ENCODE results near the gene KCNE1. TPM values are rescaled to one million over a fixed set of nuclear protein-coding genes. Genes with fewer than 3 reads are reported as not detected.

KCNE1 gene
- total and polyA plus RNA-seq, 2 of the 13 experiments (the other 11 are each of a cell fraction or from before 2014, with no cell fraction given), result 0.35 TPM; not detected in 1

DNA sequence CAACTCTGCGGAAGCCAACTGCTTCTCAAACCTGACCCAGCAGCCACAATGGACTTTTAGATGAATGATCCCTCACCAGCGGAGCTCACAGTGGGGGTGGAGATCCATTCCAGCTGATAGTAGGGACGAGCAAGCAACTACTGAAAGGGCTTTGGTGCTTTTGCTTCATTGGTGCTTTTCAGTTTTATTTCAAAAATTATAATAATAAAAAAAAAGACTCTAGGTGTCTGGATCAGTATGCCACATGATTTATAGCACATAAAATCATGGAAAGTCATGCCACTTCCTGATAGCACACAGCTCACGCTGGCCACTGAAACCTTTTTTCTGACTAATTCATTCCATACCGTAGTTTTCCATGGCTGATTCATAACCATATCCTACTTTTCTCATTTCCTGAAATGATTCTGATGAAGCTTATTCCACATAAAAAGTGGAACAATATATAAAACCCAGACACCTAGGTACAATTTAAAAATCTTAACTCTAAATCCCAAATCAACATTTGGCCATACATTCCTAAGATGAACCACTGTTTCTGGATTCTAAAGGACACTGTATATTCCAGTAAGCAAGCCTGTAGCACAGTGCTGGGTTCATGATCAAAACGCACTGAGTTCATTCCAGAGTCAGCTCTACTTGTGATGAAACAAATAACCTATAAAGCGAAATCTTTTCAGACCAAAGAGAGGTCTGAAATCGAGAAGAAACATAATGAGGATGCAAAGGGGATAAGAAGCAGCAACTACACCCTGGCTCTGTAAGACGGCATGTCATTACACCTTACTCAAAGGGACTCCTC lies 41.3 kb upstream of the KCNE1 start:
- no peak for ATAC-seq
- TF ChIP-seq ZNF761 (CRISPR knock-in tag; conservative IDR thresholded peaks at IDR 0.05) (no peak), TGIF2 (CRISPR knock-in tag; IDR thresholded peaks at IDR 0.05) (no peak), ZEB1 (IDR thresholded peaks at IDR 0.05; ENCODE audit: insufficient replicate concordance, low read depth) (no peak)
- TF ChIP-seq, protein P1, sequence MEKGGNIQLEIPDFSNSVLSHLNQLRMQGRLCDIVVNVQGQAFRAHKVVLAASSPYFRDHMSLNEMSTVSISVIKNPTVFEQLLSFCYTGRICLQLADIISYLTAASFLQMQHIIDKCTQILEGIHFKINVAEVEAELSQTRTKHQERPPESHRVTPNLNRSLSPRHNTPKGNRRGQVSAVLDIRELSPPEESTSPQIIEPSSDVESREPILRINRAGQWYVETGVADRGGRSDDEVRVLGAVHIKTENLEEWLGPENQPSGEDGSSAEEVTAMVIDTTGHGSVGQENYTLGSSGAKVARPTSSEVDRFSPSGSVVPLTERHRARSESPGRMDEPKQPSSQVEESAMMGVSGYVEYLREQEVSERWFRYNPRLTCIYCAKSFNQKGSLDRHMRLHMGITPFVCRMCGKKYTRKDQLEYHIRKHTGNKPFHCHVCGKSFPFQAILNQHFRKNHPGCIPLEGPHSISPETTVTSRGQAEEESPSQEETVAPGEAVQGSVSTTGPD (CRISPR knock-in tag; IDR thresholded peaks at IDR 0.05), result no peak
- TF ChIP-seq, protein P2, sequence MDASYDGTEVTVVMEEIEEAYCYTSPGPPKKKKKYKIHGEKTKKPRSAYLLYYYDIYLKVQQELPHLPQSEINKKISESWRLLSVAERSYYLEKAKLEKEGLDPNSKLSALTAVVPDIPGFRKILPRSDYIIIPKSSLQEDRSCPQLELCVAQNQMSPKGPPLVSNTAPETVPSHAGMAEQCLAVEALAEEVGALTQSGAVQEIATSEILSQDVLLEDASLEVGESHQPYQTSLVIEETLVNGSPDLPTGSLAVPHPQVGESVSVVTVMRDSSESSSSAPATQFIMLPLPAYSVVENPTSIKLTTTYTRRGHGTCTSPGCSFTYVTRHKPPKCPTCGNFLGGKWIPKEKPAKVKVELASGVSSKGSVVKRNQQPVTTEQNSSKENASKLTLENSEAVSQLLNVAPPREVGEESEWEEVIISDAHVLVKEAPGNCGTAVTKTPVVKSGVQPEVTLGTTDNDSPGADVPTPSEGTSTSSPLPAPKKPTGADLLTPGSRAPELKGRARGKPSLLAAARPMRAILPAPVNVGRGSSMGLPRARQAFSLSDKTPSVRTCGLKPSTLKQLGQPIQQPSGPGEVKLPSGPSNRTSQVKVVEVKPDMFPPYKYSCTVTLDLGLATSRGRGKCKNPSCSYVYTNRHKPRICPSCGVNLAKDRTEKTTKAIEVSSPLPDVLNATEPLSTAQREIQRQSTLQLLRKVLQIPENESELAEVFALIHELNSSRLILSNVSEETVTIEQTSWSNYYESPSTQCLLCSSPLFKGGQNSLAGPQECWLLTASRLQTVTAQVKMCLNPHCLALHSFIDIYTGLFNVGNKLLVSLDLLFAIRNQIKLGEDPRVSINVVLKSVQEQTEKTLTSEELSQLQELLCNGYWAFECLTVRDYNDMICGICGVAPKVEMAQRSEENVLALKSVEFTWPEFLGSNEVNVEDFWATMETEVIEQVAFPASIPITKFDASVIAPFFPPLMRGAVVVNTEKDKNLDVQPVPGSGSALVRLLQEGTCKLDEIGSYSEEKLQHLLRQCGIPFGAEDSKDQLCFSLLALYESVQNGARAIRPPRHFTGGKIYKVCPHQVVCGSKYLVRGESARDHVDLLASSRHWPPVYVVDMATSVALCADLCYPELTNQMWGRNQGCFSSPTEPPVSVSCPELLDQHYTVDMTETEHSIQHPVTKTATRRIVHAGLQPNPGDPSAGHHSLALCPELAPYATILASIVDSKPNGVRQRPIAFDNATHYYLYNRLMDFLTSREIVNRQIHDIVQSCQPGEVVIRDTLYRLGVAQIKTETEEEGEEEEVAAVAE (CRISPR knock-in tag; IDR thresholded peaks at IDR 0.05; ENCODE audit: borderline replicate concordance), result no peak
- TF ChIP-seq, protein P3, sequence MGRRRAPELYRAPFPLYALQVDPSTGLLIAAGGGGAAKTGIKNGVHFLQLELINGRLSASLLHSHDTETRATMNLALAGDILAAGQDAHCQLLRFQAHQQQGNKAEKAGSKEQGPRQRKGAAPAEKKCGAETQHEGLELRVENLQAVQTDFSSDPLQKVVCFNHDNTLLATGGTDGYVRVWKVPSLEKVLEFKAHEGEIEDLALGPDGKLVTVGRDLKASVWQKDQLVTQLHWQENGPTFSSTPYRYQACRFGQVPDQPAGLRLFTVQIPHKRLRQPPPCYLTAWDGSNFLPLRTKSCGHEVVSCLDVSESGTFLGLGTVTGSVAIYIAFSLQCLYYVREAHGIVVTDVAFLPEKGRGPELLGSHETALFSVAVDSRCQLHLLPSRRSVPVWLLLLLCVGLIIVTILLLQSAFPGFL (CRISPR knock-in tag; IDR thresholded peaks at IDR 0.05), result no peak
- TF ChIP-seq, protein P4, sequence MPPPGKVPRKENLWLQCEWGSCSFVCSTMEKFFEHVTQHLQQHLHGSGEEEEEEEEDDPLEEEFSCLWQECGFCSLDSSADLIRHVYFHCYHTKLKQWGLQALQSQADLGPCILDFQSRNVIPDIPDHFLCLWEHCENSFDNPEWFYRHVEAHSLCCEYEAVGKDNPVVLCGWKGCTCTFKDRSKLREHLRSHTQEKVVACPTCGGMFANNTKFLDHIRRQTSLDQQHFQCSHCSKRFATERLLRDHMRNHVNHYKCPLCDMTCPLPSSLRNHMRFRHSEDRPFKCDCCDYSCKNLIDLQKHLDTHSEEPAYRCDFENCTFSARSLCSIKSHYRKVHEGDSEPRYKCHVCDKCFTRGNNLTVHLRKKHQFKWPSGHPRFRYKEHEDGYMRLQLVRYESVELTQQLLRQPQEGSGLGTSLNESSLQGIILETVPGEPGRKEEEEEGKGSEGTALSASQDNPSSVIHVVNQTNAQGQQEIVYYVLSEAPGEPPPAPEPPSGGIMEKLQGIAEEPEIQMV (CRISPR knock-in tag; IDR thresholded peaks at IDR 0.05; ENCODE audit: low read depth), result no peak
- TF ChIP-seq, protein P5, sequence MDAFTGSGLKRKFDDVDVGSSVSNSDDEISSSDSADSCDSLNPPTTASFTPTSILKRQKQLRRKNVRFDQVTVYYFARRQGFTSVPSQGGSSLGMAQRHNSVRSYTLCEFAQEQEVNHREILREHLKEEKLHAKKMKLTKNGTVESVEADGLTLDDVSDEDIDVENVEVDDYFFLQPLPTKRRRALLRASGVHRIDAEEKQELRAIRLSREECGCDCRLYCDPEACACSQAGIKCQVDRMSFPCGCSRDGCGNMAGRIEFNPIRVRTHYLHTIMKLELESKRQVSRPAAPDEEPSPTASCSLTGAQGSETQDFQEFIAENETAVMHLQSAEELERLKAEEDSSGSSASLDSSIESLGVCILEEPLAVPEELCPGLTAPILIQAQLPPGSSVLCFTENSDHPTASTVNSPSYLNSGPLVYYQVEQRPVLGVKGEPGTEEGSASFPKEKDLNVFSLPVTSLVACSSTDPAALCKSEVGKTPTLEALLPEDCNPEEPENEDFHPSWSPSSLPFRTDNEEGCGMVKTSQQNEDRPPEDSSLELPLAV (CRISPR knock-in tag; conservative IDR thresholded peaks at IDR 0.05; ENCODE audit: low read depth), result no peak
- H3K9me3 ChIP-seq (ENCODE audit: low read length), result no peaks in the 10 kb centered on the region
- no peak overlapping the region for H3K4me3 ChIP-seq (replicated peaks in 1 of 3; ENCODE audit: insufficient read depth in 1 of 3, low read depth in 2 of 3, low read length in 3 of 3)
- in situ Hi-C loops (cut with HindIII; ENCODE audit: extremely low pct_ligation_motif_present, low pct_unique_long_range_greater_than_20kb) (no loop called here), intact Hi-C loops (cut with micrococcal nuclease; ENCODE audit: unreplicated experiment) (no loop called here)
- H3K36me3 ChIP-seq (replicated peaks in 1 of 2; ENCODE audit: control insufficient read depth in 1 of 2, insufficient read depth in 2 of 2, low read length in 2 of 2), result no peaks in the 10 kb centered on the region
- H3K79me2 ChIP-seq (ENCODE audit: insufficient read depth, low read length), result no peaks in the 10 kb centered on the region
- BruUV-seq (replicated peaks), result no TSS peak
- no peak overlapping the region for H2AFZ ChIP-seq (ENCODE audit: low read length)
- no peaks in the 10 kb centered on the region for H3K4me1 ChIP-seq (ENCODE audit: insufficient read depth, low read length)
- no peak overlapping the region for H3K27ac ChIP-seq (ENCODE audit: extremely low read length, insufficient read depth, low read length)
- POLR2A ChIA-PET, result no interaction called here
- no peak overlapping the region for H3K4me2 ChIP-seq (ENCODE audit: low read depth, low read length)
- no peaks in the 10 kb centered on the region for H4K20me1 ChIP-seq (ENCODE audit: insufficient read depth, low read length)
- FAIRE-seq, result no peak
- DNase-seq (ENCODE audit: low spot score), result no peak
- WGBS (ENCODE audit: low lambda C conversion rate), result 82% methylated on average over 9 of the region's 9 CpGs
- H3K9ac ChIP-seq (ENCODE audit: insufficient read depth, low read depth, low read length), result no peak overlapping the region
- H3K27me3 ChIP-seq (ENCODE audit: control insufficient read depth in 1 of 2, insufficient read depth in 2 of 2, low read length in 2 of 2), result no peaks in the 10 kb centered on the region
- CTCF ChIA-PET (ENCODE audit: low intra/inter-chr PET ratio, low total read pairs), result no interaction called here
